ENCODE data around the gene MLIP.
"Not testable (repeated sequence)": the region's sequence is repeated elsewhere in the genome, so short reads cannot be mapped to it uniquely, and the experiment has no call there.

The MLIP gene

GRCh38 chr6:54238396-54238795, 127.2 kb downstream of the MLIP start:
- DNase-seq, result no peak

GRCh38 chr6:54243699-54244098, 132.5 kb downstream of the MLIP start:
- no peak for DNase-seq

DNA sequence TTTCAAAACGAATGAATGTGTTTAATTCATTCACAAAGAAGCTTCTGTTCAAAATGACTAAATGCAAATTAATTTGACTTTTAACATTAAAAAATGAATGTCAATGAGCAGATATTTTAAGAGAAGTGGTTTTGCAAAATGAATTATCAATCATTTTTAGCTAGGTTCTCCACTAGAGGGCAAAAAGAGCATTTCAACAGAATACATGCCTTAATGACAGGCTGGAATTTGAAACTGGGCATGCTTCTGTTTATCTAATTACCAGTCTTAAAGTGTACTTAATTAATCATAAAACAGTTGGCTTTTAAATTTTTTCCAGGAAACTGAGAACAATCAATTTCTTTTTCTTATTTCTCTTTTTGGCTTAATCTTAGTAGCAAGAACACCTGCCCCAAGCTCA, 133.2 kb downstream of the MLIP start:
- no peak for DNase-seq

GRCh38 chr6:54245265-54245664, 134.0 kb downstream of the MLIP start:
- DNase-seq, result no peak

DNA sequence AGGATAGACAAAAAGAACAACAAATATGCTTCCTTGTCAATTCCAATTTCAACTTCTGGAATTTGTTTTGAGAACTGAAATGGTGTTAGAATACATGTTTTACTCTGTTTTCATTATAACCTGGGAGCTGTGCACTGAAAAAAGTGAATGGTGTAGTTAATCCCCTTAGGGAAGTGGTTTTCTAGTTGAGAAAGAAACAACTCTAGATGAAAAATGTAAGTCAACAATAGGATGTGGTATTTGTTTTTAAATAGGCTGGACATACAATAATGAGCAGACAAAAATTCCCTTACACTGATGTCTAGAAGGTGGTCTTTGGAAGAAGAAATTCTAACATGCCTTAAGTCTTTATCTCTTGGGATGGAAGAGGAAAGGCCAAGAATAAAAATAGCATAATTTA, 137.1 kb downstream of the MLIP start:
- no peak for DNase-seq

DNA sequence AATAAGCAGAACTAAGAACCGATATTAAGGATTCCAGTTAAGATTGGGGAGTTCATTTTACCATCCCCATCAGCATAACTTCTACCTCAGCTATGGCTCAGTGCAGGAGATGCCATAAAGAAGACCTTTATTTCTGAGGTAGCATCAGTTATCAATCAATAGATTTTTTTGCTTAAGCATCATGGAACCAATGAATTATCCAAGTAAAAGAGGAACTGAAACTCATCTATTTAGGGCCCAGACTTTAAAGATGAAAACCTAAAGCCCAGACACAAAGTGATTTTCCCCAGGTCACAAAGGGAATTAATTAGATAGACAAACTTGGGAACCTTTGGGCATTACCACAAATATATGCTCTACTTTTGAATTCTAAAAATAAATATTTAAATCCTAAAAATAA, 137.8 kb downstream of the MLIP start:
- DNase-seq, result no peak

DNA sequence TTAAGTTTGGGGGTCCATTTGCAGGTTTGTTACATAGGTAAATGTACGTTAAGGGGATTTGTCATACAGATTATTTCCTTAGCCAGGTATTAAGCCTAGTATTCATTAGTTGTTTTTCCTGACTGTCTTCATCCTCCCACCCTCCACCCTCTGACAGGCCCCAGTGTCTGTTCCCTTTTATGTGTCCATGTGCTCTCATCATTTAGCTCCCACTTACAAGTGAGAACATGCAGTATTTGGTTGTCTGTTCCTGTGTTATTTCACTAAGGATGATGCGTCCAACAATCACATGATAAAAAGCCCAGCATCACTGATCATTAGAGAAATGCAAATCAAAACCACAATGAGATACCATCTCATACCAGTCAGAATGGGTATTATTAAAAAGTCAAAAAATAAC, 138.6 kb downstream of the MLIP start:
- not testable (repeated sequence) for DNase-seq

DNA sequence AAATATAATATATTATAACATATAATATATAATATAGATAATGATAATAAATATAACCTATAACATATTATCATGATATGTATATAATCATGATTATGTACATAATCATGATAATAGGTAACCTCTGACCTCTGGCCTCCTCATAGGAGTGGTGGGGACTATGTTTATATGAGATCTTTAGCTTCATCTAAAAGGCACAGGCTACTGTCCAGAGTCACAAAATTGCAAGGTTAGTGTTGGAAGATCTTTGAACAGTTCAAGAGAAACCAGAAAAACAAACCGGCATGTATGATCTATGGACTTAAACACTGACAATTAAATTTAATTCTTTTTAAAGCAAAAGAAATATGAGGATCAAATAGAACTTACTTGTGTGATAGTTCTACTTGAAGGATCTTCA, 141.3 kb downstream of the MLIP start:
- DNase-seq, result no peak

- no peak for DNase-seq
Observed at GRCh38 chr6:54252916-54253315, 141.7 kb downstream of the MLIP start.

DNA sequence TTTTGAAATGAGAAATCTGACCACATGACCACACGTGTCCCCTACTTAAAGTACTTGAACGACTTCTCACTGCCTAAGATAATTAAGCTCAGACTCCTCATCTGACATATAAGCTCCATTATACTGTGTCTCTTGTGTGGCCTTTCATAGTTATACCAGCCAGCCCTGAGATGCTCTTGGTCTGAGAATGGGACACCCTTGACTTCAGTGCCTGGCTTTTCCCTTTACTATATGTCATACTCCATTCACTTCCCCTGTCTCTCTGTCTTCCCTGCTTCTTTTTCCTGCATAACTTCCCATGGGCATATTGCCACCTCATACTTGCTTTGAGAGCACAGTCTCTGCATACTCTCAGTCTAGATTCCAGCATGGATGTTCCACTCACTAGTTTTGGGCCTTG, 143.6 kb downstream of the MLIP start:
- DNase-seq, result no peak

- no peak for DNase-seq
Observed at GRCh38 chr6:54255886-54256285, 144.6 kb downstream of the MLIP start.

DNA sequence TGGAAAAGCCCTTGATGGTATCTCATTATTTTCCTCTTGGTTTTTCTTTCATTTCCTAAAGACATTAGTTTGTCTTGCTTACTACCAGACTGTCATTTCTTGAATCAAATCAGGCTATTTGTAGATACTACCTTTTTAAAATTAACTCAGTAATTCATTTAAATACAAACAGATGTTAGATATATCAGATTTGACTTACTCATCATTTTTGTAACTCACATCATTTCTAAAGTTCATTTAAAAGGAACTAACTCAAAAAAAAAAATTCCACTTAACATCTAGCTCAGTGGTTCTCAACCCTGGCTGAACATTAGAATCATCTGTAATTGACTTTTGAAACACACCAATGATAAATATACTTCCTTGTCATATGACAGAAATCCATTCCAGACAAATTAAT, 148.8 kb downstream of the MLIP start:
- DNase-seq, result no peak

- no peak for DNase-seq
Observed at GRCh38 chr6:54262499-54262898, 151.3 kb downstream of the MLIP start.

GRCh38 chr6:54262971-54263370, 151.7 kb downstream of the MLIP start:
- no peak for DNase-seq

- no peak for DNase-seq
Observed at GRCh38 chr6:54264581-54265272, 153.5 kb downstream of the MLIP start.

GRCh38 chr6:54266400-54266923, 155.2 kb downstream of the MLIP start:
- DNase-seq, result no peak

GRCh38 chr6:54267798-54268197, 156.6 kb downstream of the MLIP start:
- no peak for DNase-seq

DNA sequence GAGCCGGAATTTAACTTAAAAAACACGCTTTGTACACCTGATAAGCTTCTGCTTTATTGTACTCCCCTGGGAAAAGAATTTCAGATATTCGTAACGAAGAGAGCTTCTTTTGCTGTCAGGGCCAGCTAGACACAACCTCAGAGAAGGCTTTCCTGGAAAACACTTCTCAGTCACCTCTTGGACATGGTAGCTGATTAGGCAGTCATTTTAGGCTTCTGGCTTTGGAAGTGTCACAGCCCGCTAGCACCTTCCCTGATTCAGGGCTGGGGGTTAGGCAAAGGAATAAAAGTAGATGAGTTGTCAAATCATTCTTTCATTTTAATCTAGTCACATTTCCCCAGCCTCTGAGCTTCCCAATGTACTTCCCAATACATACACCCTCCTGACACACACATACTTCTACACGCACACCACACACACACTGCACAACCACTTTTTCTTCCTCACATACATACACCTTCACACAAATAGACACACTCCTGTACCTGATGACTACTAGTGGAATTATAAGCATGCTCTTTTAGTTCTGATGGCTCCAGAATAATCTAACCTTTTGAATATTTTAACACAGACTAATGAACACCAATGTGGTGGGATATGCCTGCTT, 162.1 kb downstream of the MLIP start:
- no peak for DNase-seq

GRCh38 chr6:54274383-54274782, 163.1 kb downstream of the MLIP start:
- DNase-seq, result no peak

GRCh38 chr6:54282186-54282585, 170.9 kb downstream of the MLIP start:
- no peak for DNase-seq

- no peak for DNase-seq
Observed at GRCh38 chr6:54284161-54284860, 173.1 kb downstream of the MLIP start.

DNA sequence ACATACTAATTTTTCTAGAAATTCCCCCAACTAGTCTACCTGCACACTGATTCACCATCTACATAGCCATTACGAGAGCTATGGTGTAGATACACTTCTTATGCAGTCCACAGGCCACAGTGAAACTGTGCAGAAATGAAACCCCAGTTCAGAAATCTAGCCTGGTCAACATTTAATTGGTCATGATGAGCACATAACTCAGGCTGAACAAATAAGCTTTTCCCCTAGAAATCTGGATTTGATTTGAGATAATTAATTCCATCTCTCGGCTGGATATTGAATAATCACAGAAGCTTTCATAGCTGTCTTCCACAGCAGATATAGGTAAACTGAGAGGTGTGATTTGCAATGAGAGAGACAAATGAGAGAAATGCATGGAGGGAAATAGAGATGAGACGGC, 174.4 kb downstream of the MLIP start:
- DNase-seq, result no peak

DNA sequence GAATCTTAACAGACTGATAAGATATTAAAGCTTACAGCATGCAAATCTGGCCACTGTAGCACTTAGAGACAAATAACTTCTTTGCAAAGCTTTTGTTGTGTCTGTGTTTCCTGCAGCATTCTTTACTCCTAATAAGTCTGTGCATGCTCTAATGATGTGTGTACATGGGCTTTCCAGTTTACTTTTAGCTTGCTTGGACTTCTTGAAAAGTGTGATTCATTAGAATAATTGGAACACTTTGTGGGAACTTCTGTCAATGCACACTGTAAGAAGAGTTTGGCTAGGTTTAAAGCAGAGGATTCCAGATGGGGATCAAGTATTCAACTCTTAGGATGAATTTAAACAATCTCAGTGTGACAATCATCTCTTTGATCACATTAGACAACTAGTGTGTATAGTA, 174.9 kb downstream of the MLIP start:
- DNase-seq, result no peak

DNA sequence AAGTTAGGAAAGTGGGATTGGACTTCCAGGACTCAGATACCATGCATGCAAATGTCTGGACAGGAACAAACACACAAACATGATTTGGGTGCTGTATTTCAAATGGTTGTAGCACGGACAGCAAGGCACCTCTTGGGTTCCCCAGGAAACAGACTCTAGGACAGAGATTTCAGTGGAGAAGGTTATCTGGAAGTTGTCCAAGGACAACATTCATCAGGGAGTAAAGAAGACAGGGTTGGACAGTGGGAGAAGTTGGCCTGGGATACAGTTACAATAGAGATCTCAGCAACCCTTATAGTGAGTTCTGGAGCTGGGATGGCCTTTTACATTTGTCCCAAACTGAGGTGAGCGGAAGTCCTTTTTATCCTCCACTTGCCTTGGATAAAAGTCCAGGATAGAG, 177.2 kb downstream of the MLIP start:
- no peak for DNase-seq

Measured in stimulated activated naive CD4-positive, alpha-beta T cell treated with Interleukin-2 at 50 U/mL for 16 hours (primary cell).